Measurements from ENCODE around the gene KCTD14. TPM values are rescaled to one million over a fixed set of nuclear protein-coding genes. Genes with fewer than 3 reads are reported as not detected.
"Not testable (repeated sequence)": the region's sequence is repeated elsewhere in the genome, so short reads cannot be mapped to it uniquely, and the experiment has no call there.

The KCTD14 gene
- polyA plus RNA-seq (2014; cell fraction: cytosol; rRNA removed) = 1.3 and 2.0 TPM in 2 replicates
- 1.2 and 1.7 TPM in 2 replicates for polyA plus RNA-seq (2014; cell fraction: nucleus; rRNA removed)

DNA sequence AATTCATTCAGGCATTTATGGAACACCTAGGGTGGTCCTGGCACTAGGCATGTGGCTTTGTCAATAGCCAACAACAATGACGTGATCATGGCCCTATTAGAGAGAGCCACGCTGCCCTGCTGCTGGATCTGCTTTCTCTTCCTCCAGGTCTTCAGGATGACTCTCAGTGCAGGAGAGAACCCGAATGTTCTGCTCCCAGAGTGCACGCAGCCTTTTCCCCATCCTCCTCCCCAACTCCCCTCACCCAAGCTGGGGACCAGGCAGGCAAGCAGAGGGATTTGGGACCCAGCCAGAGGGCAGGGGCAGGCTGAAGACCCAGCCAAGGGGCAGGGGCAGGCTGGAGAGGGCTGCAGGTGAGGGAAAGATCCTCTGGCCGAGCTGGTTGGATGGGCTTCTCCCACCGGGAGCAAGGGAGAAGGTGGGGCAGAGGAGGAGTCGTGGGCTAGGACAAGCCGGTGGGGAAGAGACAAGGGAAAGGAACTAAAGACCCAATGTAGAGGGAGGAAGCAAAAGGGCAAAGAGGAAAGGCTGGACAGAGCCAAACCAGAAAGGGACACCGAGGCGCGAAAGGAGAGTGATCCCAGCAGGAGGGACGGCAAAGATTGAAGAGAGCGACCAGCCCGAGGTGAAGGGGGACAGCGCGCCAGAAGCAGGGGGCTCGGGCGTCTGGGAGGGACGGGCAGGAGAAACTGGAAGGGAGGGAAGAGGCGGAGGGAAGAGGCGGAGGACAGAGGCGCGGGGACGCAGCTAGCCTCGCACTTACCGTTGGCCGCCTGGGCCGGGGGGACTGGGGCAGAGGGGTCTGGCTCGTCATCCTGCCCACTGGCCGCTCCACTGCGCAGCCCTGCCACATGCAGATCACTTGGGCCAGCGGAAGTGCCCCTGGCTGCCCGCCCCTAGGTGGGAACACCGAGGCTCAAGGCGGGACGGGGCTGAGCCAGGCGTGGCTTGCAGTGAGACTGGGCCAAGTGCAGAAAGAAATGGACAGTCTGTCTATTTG, at the start of gene KCTD14:
Gene KCTD14 (minus strand): TSS at position 880 of the 1,000 bp plus-strand sequence. CDS start 27 bp downstream, at position 853.
- DNase-seq (ENCODE audit: low spot score) = no peak

DNA sequence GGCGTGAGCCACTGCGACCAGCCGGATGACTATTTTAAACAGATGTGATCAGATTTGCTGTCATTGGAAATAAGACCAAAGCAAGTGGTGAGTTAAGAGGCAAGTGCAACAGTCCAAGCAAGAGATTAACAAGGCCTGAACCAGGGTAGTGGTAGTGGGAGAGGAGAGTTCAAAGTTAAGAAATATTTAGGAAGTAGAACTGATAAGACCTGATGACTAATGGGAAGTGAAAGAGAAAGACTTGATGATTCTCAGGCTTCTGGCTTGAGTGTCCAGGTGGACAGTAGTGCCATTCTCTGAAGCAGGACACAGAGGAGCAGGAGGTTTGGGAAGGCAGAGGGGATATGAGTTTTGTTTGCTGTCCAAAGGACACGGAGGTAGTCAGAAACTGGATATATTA, 49.4 kb upstream of the KCTD14 start:
- DNase-seq (ENCODE audit: low spot score) = no peak

GRCh38 chr11:78071717-78072116, 48.6 kb upstream of the KCTD14 start:
- DNase-seq (ENCODE audit: low spot score) = no peak

DNA sequence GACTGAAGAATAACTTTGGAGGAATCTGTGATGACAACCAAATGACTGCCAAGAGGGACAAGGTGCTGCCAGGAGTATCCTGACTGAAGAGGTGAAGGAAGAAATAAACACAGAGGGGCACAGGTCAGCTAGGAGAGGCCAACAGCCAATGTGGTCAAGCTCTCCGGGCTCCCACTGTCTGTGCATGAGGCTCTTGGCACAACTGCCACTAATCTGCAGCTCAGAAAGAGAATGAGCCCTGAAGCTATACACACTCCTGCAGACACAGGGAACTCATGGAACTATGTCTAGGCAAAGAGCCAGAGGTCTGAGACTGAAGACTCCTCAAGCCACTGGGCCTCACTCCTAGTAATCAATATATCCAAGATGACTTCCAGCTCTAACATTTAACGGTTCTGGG, 47.5 kb upstream of the KCTD14 start:
- no peak for DNase-seq (ENCODE audit: low spot score)

- no peak for DNase-seq (ENCODE audit: low spot score)
Observed at GRCh38 chr11:78069465-78069864, 46.4 kb upstream of the KCTD14 start.

GRCh38 chr11:78067704-78068103, 44.6 kb upstream of the KCTD14 start:
- no peak for DNase-seq (ENCODE audit: low spot score)

DNA sequence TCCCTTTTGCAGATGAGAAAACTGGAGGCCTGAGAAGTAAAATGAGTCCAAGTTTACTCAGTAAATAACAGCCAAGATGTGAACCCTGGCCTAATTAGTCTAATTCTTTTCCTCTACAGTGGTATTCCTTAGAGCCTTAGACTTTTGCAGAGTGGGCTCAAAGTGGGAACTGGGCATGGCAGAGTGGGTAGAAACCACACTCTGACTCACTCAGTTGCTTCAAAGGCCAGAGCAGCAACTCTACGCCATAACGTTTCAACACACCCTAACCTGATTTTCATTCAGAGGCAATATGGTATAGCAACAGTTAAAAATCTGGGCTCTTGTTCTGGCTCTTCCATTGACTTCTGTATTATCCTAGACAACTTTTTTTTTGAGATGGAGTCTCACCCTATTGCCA, 43.4 kb upstream of the KCTD14 start:
- DNase-seq (ENCODE audit: low spot score) = no peak

DNA sequence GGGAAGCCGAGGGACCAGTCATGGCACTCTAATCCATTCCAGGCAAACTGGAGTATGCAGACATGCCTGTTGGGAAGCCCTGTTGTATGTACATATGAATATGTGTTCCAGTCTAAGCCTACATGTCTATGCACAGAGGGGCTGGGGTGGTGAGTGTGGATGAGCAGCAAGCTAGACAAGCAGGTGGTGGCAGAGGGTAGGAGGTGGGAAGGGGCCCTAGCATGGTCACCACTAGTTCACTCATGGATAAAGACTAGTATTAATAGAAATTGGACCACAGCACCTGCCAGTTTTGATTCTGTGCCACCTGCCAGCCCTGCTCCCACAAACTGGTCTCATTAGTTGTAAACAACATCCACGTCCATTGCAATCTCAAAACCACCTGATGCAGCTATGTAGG, 42.1 kb upstream of the KCTD14 start:
- no peak for DNase-seq (ENCODE audit: low spot score)

GRCh38 chr11:78063440-78064181, 40.5 kb upstream of the KCTD14 start, which contains the start of gene THRSP:
THRSP (plus strand) TSS chr11:78063861; CDS start chr11:78063882, 21 bp downstream.
- no peak for DNase-seq (ENCODE audit: low spot score)

DNA sequence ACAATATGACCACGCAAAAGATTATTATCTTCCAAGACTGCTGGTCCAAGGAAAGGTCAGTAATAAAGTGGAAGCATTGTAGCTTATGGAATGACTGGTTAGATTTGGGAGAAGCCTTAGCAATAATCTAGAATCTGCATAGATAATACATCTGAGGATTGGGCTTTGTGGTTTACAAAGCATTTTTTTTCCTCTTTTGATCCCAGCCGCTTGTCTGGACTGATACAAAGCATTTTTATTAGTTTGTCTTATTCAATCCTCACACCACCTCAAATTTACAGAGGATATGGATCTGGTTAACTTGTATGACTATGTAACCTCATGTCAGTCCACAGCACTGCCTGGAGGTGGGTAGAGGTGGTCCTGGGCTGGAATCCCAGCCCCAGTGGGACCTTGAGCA, 39.6 kb upstream of the KCTD14 start:
- no peak for DNase-seq (ENCODE audit: low spot score)

DNA sequence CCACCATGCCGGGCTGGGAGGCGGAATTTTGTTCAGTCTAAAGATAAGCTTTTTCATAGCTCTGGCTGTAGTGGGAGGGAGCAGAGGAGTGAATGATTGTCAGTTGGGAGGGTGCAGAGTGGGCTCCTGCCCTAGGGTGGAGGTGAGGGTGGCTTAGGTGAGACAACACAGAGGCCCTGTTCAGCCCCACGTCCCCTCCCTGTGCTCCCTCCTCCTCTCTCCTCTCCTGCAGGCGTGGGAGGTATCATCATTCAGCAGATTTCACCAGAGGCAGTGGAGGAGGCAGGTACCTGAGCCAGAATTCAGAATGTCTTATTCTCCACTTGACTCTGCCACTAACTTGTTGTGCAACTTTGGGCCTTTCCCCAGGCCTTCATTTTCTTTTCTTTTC, 38.8 kb upstream of the KCTD14 start:
- DNase-seq (ENCODE audit: low spot score) = no peak

GRCh38 chr11:78061088-78061920, 38.2 kb upstream of the KCTD14 start:
- DNase-seq (ENCODE audit: low spot score) = no peak

- DNase-seq (ENCODE audit: low spot score) = no peak
Observed at GRCh38 chr11:78060533-78060932, 37.5 kb upstream of the KCTD14 start.

DNA sequence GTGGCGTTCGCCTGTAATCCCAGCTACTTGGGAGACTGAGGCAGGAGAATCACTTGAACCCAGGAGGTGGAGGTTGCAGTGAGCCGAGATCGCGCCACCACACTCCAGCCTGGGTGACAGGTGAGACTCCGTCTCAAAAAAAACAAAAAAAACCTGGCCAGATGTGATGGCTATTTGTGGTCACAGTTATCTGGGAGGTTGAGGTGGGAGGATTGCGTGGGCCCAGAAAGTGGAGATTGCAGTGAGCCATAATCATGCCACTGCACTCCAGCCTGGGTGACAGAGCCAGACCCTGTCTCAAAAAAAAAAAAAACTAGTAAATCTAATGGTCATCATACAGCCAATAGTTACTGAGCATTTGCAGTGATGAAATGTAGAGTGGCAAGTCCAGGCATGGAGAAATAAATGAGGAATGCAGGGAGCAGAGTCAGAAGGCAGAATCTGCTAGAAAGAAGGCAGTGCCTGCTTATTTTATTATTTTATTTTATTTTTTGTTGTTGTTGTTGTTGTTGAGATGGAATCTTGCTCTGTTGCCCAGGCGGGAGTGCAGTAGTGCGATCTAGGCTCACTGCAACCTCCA, 36.8 kb upstream of the KCTD14 start:
- not testable (repeated sequence) for DNase-seq (ENCODE audit: low spot score)

- DNase-seq (ENCODE audit: low spot score) = no peak
Observed at GRCh38 chr11:78057462-78058055, 34.5 kb upstream of the KCTD14 start.

DNA sequence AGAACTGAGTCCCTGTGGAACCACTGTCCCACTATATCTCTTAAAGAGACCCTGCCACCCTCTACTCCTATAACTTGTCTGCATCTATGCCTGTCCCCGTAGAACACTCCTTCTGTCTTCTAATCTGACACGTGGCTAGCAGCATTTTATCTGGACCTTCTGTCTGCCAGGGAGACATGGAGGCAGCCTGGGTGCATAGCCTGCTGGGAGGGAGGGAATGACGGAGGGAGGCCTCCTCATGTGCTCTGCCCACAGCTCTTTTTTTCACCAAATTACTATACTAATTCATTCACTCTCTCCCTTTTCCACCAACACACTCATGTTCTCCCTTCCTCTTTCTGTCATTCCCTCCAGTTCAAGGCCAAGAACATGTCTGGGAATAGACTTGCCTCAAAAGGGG, 33.0 kb upstream of the KCTD14 start:
- DNase-seq (ENCODE audit: low spot score) = no peak

GRCh38 chr11:78054971-78055370, 31.9 kb upstream of the KCTD14 start:
- DNase-seq (ENCODE audit: low spot score) = no peak

DNA sequence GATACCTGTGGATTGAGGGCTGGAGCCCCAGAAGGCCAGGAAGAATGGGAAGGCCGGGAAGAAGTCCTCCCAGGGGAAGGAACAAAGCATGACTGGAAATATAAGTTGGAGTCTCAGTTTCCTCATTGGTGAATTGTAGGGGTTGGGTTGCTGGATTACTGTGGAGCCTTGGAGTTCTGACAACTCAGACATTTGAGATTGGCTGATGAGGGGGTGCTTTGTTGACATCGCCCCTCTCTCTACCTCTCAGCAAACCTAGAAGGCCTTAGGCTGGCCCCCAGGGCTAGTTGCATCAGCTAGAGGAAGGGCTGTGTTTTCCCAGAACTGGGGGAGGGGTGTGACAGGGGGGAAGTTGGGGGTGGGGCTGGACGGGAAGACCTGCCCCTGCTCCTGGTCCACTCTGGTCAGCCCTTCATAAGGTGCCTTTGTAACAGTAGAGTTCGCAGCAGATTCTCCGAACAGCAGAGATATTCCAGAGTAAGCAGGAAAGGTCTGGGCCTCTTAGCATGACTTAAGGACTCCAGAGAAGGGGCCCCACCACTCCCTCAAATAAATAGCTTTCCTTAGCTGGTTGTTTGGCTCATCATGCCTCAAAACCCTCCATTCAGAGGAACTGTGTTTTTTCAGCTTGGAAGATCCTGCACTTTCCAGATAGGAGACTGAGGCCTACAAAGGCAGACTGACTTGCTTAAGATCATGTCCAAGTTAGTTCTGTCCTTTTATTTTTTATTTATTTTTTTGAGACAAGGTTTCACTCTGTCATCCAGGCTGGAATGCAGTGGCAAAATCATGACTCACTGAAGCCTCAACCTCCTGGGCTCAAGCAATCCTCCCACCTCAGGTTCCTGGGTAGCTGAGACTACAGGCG, 28.1 kb upstream of the KCTD14 start:
- no peak for DNase-seq (ENCODE audit: low spot score)

- no peak for DNase-seq (ENCODE audit: low spot score)
Observed at GRCh38 chr11:78049348-78049747, 26.3 kb upstream of the KCTD14 start.

GRCh38 chr11:78048561-78048960, 25.5 kb upstream of the KCTD14 start:
- DNase-seq (ENCODE audit: low spot score) = peak; percentile 47

Data from SK-N-DZ (cell line).